Fibroblast of lung (primary cell): ENCODE results near the gene AP2A2. TPM values are rescaled to one million over a fixed set of nuclear protein-coding genes. Genes with fewer than 3 reads are reported as not detected.

Experiments used
- DNase-seq, 2 donors: peaks; one replicate each; pipeline versions ENCODE4 v3.0.0 to v3.0.0-alpha.2; 2010; ENCODE audit warnings: low read depth in 2 of 2
- H2AFZ ChIP-seq: 2 replicates; pipeline ENCODE4 v1.5.1; 2012; ENCODE audit warnings: low read length, control low read depth, inconsistent platforms
- H3K27ac ChIP-seq: 2 replicates; pipeline ENCODE4 v1.5.1; 2011; ENCODE audit warnings: low read length, control low read depth; ENCODE audit not compliant: insufficient read depth
- H3K27me3 ChIP-seq: 2 replicates; pipeline ENCODE4 v1.5.1; 2011; ENCODE audit warnings: mild to moderate bottlenecking, low read length; ENCODE audit not compliant: control insufficient read depth, insufficient read depth
- H3K36me3 ChIP-seq: 2 replicates; pipeline ENCODE4 v1.5.1; 2011; ENCODE audit warnings: low read length; ENCODE audit not compliant: control insufficient read depth, insufficient read depth
- H3K4me1 ChIP-seq: 2 replicates; pipeline ENCODE4 v1.5.1; 2011; ENCODE audit warnings: low read length; ENCODE audit not compliant: control insufficient read depth, insufficient read depth; ENCODE audit errors: extremely low read depth
- H3K4me2 ChIP-seq: 2 replicates; pipeline ENCODE4 v1.5.1; 2011; ENCODE audit warnings: low read length, control low read depth; ENCODE audit not compliant: insufficient read depth; ENCODE audit errors: extremely low read depth
- H3K4me3 ChIP-seq, 4 experiments: fragments of 200-600 bp in 1 of 4; sonication (generic) in 1 of 4; replicated peaks in 1 of 4; 2 replicates each; pipeline ENCODE4 v1.5.1; 2011 to 2016; ENCODE audit warnings: low read length in 4 of 4, low read depth in 3 of 4, mild to moderate bottlenecking in 3 of 4, control low read depth in 2 of 4, inconsistent platforms in 1 of 4, mixed read lengths in 1 of 4; ENCODE audit not compliant: insufficient read depth in 1 of 4; ENCODE audit errors: control extremely low read depth in 1 of 4
- H3K79me2 ChIP-seq: 2 replicates; pipeline ENCODE4 v1.5.1; 2012; ENCODE audit warnings: mild to moderate bottlenecking, low read length, inconsistent platforms; ENCODE audit not compliant: control insufficient read depth, insufficient read depth
- H3K9ac ChIP-seq: 2 replicates; pipeline ENCODE4 v1.5.1; 2011; ENCODE audit warnings: mild to moderate bottlenecking, low read length, control low read depth; ENCODE audit not compliant: insufficient read depth
- H3K9me3 ChIP-seq: 2 replicates; pipeline ENCODE4 v1.5.1; 2012; ENCODE audit warnings: low read depth, low read length; ENCODE audit not compliant: control insufficient read depth, insufficient read depth
- H4K20me1 ChIP-seq: 2 replicates; pipeline ENCODE4 v1.5.1; 2011; ENCODE audit warnings: low read length; ENCODE audit not compliant: control insufficient read depth, insufficient read depth; ENCODE audit errors: extremely low read depth
- EZH2 ChIP-seq: IDR thresholded peaks from 2 replicates; pipeline ENCODE4 v1.5.1; 2012; ENCODE audit warnings: low read length, control low read depth, mild to moderate bottlenecking; ENCODE audit errors: missing control alignments
- polyA plus RNA-seq, 2 donors: library from polyadenylated mRNA; depleted of rRNA in 1 of 2; stranded (reverse) in 1 of 2; unstranded in 1 of 2; fragments of >200 nt; gene quantifications; 2 replicates each; pipeline ENCODE4 v1.2.1, GENCODE V29; 2011 to 2012; ENCODE audit warnings: missing spikeins in 1 of 2
- total RNA-seq: library from RNA; depleted of rRNA; stranded (reverse); fragments of >200 nt; gene quantifications from 2 replicates; pipeline ENCODE4 v1.2.1, GENCODE V29; 2014
- TF ChIP-seq, protein P1 (sequence below), 2 donors: IDR thresholded peaks in 1 of 2; conservative IDR thresholded peaks in 1 of 2; 1 replicate in 1 of 2; 2 replicates in 1 of 2; pipeline ENCODE4 v1.5.1; 2011 to 2012; ENCODE audit warnings: low read length in 2 of 2, control low read depth in 1 of 2, inconsistent platforms in 1 of 2, low read depth in 1 of 2, mild to moderate bottlenecking in 1 of 2

Gene AP2A2
- total and polyA plus RNA-seq, 2 donors (not counting 1 experiment from before 2014, with no cell fraction given), result 21.6 to 46.1 TPM

DNA sequence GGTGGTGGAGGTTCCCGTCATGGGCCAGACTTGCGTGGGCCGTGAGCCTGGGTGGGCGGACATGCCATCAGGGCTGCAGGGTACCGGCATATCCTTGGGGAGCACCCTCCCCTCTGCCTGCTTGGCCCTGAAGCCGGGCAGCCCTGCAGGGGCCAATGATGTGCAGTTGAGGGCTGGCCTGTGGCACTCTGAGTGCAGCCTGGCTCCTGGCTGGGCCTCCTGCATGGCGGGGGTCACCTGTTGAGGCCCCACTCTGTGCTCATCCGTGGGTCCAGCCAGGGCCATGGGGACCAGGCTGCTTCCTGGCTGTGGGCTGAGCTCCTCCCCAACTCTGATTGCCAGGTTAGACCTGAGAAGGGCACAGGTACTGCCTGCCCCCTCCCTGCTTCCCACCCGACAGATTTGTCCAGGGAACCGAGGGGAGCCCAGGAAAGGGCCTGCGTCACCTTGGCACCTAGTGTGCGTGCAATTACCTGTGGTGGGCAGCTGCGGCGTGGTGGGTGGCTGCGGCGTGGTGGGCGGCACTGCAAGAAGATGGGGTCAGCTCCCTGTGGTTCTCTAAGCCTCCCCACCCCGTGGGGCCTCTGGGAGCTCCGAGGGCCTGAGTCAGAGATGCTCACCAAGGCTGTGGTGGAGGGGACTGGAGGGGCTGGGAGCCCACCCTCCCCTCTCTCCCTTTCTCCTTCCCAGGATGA lies 94.7 kb downstream of the AP2A2 start:
- Histone ChIP-seq H4K20me1 (no peaks in the 10 kb centered on the region), H3K27ac (no peak overlapping the region), H3K9me3 (no peaks in the 10 kb centered on the region), H3K79me2 (no peaks in the 10 kb centered on the region), H3K4me1 (no peaks in the 10 kb centered on the region), H3K4me2 (no peak overlapping the region), H3K27me3 (no peaks in the 10 kb centered on the region), H2AFZ (no peak overlapping the region), H3K9ac (no peak overlapping the region), H3K36me3 (no peaks in the 10 kb centered on the region), H3K4me3 (no peak overlapping the region)
- TF ChIP-seq, protein P1, sequence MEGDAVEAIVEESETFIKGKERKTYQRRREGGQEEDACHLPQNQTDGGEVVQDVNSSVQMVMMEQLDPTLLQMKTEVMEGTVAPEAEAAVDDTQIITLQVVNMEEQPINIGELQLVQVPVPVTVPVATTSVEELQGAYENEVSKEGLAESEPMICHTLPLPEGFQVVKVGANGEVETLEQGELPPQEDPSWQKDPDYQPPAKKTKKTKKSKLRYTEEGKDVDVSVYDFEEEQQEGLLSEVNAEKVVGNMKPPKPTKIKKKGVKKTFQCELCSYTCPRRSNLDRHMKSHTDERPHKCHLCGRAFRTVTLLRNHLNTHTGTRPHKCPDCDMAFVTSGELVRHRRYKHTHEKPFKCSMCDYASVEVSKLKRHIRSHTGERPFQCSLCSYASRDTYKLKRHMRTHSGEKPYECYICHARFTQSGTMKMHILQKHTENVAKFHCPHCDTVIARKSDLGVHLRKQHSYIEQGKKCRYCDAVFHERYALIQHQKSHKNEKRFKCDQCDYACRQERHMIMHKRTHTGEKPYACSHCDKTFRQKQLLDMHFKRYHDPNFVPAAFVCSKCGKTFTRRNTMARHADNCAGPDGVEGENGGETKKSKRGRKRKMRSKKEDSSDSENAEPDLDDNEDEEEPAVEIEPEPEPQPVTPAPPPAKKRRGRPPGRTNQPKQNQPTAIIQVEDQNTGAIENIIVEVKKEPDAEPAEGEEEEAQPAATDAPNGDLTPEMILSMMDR (conservative IDR thresholded peaks at IDR 0.05 in 1 of 2, IDR thresholded peaks at IDR 0.05 in 1 of 2; ENCODE audit: low read depth in 1 of 2, low read length in 2 of 2), result no peak
- TF ChIP-seq EZH2, result no peak
- DNase-seq, result no peak

DNA sequence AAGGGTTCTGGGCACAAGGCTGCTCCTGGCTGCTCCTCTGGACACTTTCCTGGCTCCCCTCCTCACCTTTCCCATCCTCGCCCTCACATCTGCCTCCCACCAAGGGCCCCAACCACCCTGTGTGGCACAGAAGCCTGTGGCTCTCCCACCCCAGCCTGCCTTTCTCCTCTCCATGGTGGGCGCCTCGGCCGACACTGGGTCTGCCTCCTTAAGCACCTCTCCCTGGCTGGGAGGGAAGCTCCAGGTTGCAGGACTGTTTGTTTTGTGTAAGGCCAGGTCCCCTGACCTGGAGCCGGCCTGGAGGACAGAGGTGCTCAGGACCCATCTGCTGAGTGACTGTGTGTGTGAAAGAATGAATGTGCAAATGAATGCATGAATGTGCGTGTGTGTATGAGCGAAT lies 96.7 kb downstream of the AP2A2 start:
- no peak for TF ChIP-seq EZH2
- TF ChIP-seq, protein P1 (conservative IDR thresholded peaks at IDR 0.05 in 1 of 2, IDR thresholded peaks at IDR 0.05 in 1 of 2; ENCODE audit: low read depth in 1 of 2, low read length in 2 of 2), result no peak
- Histone ChIP-seq H3K4me2 (no peak overlapping the region), H3K9me3 (no peaks in the 10 kb centered on the region), H3K9ac (no peak overlapping the region), H3K79me2 (no peaks in the 10 kb centered on the region), H3K4me1 (no peaks in the 10 kb centered on the region), H3K36me3 (no peaks in the 10 kb centered on the region), H2AFZ (no peak overlapping the region), H4K20me1 (no peaks in the 10 kb centered on the region), H3K4me3 (no peak overlapping the region), H3K27me3 (no peaks in the 10 kb centered on the region), H3K27ac (no peak overlapping the region)
- no peak for DNase-seq

DNA sequence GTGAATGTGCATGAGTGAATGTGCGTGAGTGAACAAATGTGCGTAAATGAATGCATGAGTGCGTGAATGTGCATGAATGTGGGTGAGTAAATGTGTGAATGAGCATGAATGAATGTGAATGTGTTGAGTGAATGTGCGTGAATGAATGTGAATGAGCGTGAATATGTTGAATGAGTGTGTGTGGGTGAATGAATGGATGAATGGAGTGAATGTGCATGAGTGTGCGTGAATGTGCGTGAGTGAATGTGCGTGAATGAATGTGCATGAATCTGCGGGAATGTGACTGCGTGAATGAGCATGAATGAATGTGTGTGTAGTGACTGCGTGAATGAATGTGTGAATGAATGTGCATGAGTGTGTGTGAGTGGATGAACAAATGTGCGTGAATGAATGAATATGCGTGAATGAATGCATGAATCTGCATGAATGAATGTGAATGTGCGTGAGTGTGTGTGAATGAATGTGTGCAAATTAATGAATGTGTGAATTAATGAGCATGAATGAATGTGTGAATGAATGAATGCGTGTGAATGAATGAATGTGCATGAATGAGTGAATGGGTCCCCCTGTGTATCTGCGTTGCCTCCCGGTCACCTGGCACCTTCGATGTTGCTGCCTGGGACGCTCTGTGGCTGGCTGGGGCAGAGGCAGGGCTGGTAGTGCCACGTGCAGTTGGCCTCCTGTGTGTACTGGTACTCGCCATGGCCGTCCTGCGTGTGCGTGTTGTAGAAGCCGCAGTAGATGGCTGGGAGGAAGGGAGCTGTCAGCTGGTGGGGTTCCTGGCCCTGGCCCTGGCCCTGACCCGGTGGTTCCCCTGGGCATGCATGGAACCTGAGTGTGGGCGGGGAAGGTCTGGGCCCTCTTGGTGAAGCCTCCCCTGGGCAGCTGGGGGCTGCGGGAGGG lies 97.5 kb downstream of the AP2A2 start:
- H4K20me1 ChIP-seq, result no peaks in the 10 kb centered on the region
- H3K79me2 ChIP-seq, result no peaks in the 10 kb centered on the region
- no peak overlapping the region for H3K4me3 ChIP-seq
- H3K9me3 ChIP-seq, result no peaks in the 10 kb centered on the region
- H2AFZ ChIP-seq, result no peak overlapping the region
- TF ChIP-seq, protein P1 (conservative IDR thresholded peaks at IDR 0.05 in 1 of 2, IDR thresholded peaks at IDR 0.05 in 1 of 2; ENCODE audit: low read depth in 1 of 2, low read length in 2 of 2), result no peak
- TF ChIP-seq EZH2, result no peak
- no peaks in the 10 kb centered on the region for H3K27me3 ChIP-seq
- no peak for DNase-seq
- H3K27ac ChIP-seq, result no peak overlapping the region
- no peaks in the 10 kb centered on the region for H3K4me1 ChIP-seq
- no peaks in the 10 kb centered on the region for H3K36me3 ChIP-seq
- H3K4me2 ChIP-seq, result no peak overlapping the region
- H3K9ac ChIP-seq, result no peak overlapping the region
